Measurements from ENCODE around the gene RIT2.

DNA sequence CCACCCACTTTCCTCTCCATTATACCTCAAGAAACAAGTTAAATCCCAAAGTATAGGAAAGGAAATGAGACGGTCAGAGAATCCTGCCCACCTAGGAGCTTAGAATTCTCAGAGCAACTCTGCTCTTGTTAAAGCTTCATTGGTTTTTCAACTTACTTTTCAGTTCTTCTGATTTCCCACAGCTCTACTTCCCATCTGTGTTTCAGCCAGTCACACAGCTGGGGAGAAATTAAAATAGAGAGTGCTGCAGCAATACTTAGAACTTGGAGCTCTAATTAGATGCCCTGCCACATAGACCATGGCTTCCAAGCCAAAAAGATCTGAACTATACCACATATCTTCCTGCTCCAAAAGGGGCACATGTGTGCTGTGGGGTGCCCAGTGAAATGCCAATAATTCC lies 166.7 kb downstream of the RIT2 start:
- no peak for TF ChIP-seq POLR2A (IDR thresholded peaks at IDR 0.05)
- TF ChIP-seq, protein P1, sequence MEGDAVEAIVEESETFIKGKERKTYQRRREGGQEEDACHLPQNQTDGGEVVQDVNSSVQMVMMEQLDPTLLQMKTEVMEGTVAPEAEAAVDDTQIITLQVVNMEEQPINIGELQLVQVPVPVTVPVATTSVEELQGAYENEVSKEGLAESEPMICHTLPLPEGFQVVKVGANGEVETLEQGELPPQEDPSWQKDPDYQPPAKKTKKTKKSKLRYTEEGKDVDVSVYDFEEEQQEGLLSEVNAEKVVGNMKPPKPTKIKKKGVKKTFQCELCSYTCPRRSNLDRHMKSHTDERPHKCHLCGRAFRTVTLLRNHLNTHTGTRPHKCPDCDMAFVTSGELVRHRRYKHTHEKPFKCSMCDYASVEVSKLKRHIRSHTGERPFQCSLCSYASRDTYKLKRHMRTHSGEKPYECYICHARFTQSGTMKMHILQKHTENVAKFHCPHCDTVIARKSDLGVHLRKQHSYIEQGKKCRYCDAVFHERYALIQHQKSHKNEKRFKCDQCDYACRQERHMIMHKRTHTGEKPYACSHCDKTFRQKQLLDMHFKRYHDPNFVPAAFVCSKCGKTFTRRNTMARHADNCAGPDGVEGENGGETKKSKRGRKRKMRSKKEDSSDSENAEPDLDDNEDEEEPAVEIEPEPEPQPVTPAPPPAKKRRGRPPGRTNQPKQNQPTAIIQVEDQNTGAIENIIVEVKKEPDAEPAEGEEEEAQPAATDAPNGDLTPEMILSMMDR (IDR thresholded peaks at IDR 0.05) = no peak

All from heart left ventricle (tissue), 13 donors.